Measurements from ENCODE around the gene UQCRQ.

Gene UQCRQ

GRCh38 chr5:132898094-132898493, 31.7 kb downstream of the UQCRQ start:
- H3K4me2 ChIP-seq (ENCODE audit: low read depth, low read length, poor library complexity, severe bottlenecking), result no peak overlapping the region
- H3K9me3 ChIP-seq (ENCODE audit: insufficient read depth, low read depth, low read length), result no peaks in the 10 kb centered on the region
- no peaks in the 10 kb centered on the region for H3K27me3 ChIP-seq (ENCODE audit: insufficient read depth, low read length, poor library complexity, severe bottlenecking)
- no peaks in the 10 kb centered on the region for H4K20me1 ChIP-seq (ENCODE audit: insufficient read depth, low read length, poor library complexity, severe bottlenecking)
- TF ChIP-seq EZH2phosphoT487 (IDR thresholded peaks at IDR 0.05; ENCODE audit: borderline replicate concordance) (no peak), CTCF (conservative IDR thresholded peaks at IDR 0.05; ENCODE audit: low read length) (no peak)
- H3K9me2 ChIP-seq (replicated peaks; ENCODE audit: low read depth, low read length), result no peaks in the 10 kb centered on the region
- H3K79me2 ChIP-seq (ENCODE audit: insufficient read depth, low read length), result no peaks in the 10 kb centered on the region
- no peak overlapping the region for H2AFZ ChIP-seq (ENCODE audit: low read length)
- peaks cover 52% of the 10 kb centered on the region; the same call in 1 of the 2 replicates for H3K36me3 ChIP-seq (ENCODE audit: insufficient read depth, low read length)
- no peaks in the 10 kb centered on the region for H3F3A ChIP-seq (ENCODE audit: low read depth)
- no peak overlapping the region for H3K4me3 ChIP-seq (ENCODE audit: low read length, poor library complexity, severe bottlenecking)
- no peaks in the 10 kb centered on the region for H3K4me1 ChIP-seq (ENCODE audit: insufficient read depth, low read length, poor library complexity, severe bottlenecking)
- no peak overlapping the region for H3K9ac ChIP-seq (ENCODE audit: low read depth, low read length, poor library complexity, severe bottlenecking)

- TF ChIP-seq CTCF (conservative IDR thresholded peaks at IDR 0.05; ENCODE audit: low read length), result no peak
- TF ChIP-seq EZH2phosphoT487 (IDR thresholded peaks at IDR 0.05; ENCODE audit: borderline replicate concordance), result no peak
- Histone ChIP-seq H2AFZ (ENCODE audit: low read length) (no peak overlapping the region), H3K36me3 (ENCODE audit: insufficient read depth, low read length) (peaks cover 29% of the 10 kb centered on the region; the same call in 1 of the 2 replicates), H3K4me2 (ENCODE audit: low read depth, low read length, poor library complexity, severe bottlenecking) (no peak overlapping the region), H3K79me2 (ENCODE audit: insufficient read depth, low read length) (no peaks in the 10 kb centered on the region), H3K27me3 (ENCODE audit: insufficient read depth, low read length, poor library complexity, severe bottlenecking) (no peaks in the 10 kb centered on the region), H4K20me1 (ENCODE audit: insufficient read depth, low read length, poor library complexity, severe bottlenecking) (no peaks in the 10 kb centered on the region), H3K9ac (ENCODE audit: low read depth, low read length, poor library complexity, severe bottlenecking) (no peak overlapping the region), H3K9me2 (replicated peaks; ENCODE audit: low read depth, low read length) (no peaks in the 10 kb centered on the region), H3F3A (ENCODE audit: low read depth) (no peaks in the 10 kb centered on the region), H3K4me1 (ENCODE audit: insufficient read depth, low read length, poor library complexity, severe bottlenecking) (no peaks in the 10 kb centered on the region), H3K9me3 (ENCODE audit: insufficient read depth, low read depth, low read length) (no peaks in the 10 kb centered on the region), H3K4me3 (ENCODE audit: low read length, poor library complexity, severe bottlenecking) (no peak overlapping the region)
These were observed 34.6 kb downstream of the UQCRQ start for GRCh38 chr5:132901036-132901435.

- Histone ChIP-seq H4K20me1 (ENCODE audit: insufficient read depth, low read length, poor library complexity, severe bottlenecking) (no peaks in the 10 kb centered on the region), H3K9me3 (ENCODE audit: insufficient read depth, low read depth, low read length) (no peaks in the 10 kb centered on the region), H3K4me1 (ENCODE audit: insufficient read depth, low read length, poor library complexity, severe bottlenecking) (no peaks in the 10 kb centered on the region), H3K36me3 (ENCODE audit: insufficient read depth, low read length) (peaks cover 22% of the 10 kb centered on the region; the same call in 1 of the 2 replicates), H3K9ac (ENCODE audit: low read depth, low read length, poor library complexity, severe bottlenecking) (no peak overlapping the region), H3K27me3 (ENCODE audit: insufficient read depth, low read length, poor library complexity, severe bottlenecking) (no peaks in the 10 kb centered on the region), H3K79me2 (ENCODE audit: insufficient read depth, low read length) (no peaks in the 10 kb centered on the region), H3F3A (ENCODE audit: low read depth) (no peaks in the 10 kb centered on the region), H3K4me2 (ENCODE audit: low read depth, low read length, poor library complexity, severe bottlenecking) (no peak overlapping the region), H2AFZ (ENCODE audit: low read length) (no peak overlapping the region), H3K4me3 (ENCODE audit: low read length, poor library complexity, severe bottlenecking) (no peak overlapping the region), H3K9me2 (replicated peaks; ENCODE audit: low read depth, low read length) (no peaks in the 10 kb centered on the region)
- TF ChIP-seq EZH2phosphoT487 (IDR thresholded peaks at IDR 0.05; ENCODE audit: borderline replicate concordance) (no peak), CTCF (conservative IDR thresholded peaks at IDR 0.05; ENCODE audit: low read length) (no peak)
These were observed 35.3 kb downstream of the UQCRQ start for GRCh38 chr5:132901730-132902129.

Data from Loucy (cell line).